K562 (cell line): ENCODE results near the gene GCGR. TPM values are rescaled to one million over a fixed set of nuclear protein-coding genes. Genes with fewer than 3 reads are reported as not detected.

Source experiments
- AFF4 ChIP-seq: sonication (generic); formaldehyde crosslinking; IDR thresholded peaks from 2 replicates; pipeline ENCODE4 v1.8.0; 2023; ENCODE audit warnings: mild to moderate bottlenecking, missing genetic modification reagents
- ARHGAP35 ChIP-seq: fragments of 450-650 bp; IDR thresholded peaks from 2 replicates; pipeline ENCODE4 v1.6.1; 2018; ENCODE audit not compliant: partially characterized antibody
- EWSR1 ChIP-seq: fragments of 450-650 bp; IDR thresholded peaks from 2 replicates; pipeline ENCODE4 v1.6.1; 2018; ENCODE audit warnings: borderline replicate concordance, mild to moderate bottlenecking, low read depth, moderate library complexity; ENCODE audit not compliant: partially characterized antibody
- FOXJ2 ChIP-seq: fragments of 200-800 bp; sonication (Bioruptor generic); IDR thresholded peaks from 2 replicates; pipeline ENCODE4 v1.6.1; 2016; ENCODE audit warnings: missing genetic modification characterization, missing compliant biosample characterization
- GABPA ChIP-seq: fragments of 200-800 bp; sonication (Bioruptor generic); conservative IDR thresholded peaks from 2 replicates; pipeline ENCODE4 v1.6.1; 2016; ENCODE audit warnings: low read depth, missing genetic modification characterization, missing compliant biosample characterization
- GATAD2A ChIP-seq: fragments of 450-650 bp; IDR thresholded peaks from 2 replicates; pipeline ENCODE4 v1.6.1; 2017
- MIER1 ChIP-seq: fragments of 450-650 bp; IDR thresholded peaks from 2 replicates; pipeline ENCODE4 v1.6.1; 2016; ENCODE audit warnings: antibody characterized with exemption, mild to moderate bottlenecking, low read depth
- NR2C1 ChIP-seq, 2 experiments: fragments of 450-650 bp; IDR thresholded peaks; 2 replicates each; pipeline ENCODE4 v1.6.1; 2017; ENCODE audit warnings: mild to moderate bottlenecking in 2 of 2, antibody characterized with exemption in 1 of 2, inconsistent platforms in 1 of 2, missing compliant biosample characterization in 1 of 2, missing genetic modification characterization in 1 of 2
- NR2C2 ChIP-seq, 2 experiments: fragments of 200-800 bp in 1 of 2; sonication (Bioruptor generic) in 1 of 2; sonication (generic) in 1 of 2; formaldehyde crosslinking in 1 of 2; IDR thresholded peaks; 2 replicates each; pipeline versions ENCODE4 v1.6.1 to v1.8.0; 2016 to 2022; ENCODE audit warnings: mild to moderate bottlenecking in 1 of 2, missing compliant biosample characterization in 1 of 2, missing genetic modification characterization in 1 of 2, missing genetic modification reagents in 1 of 2
- PML ChIP-seq: IDR thresholded peaks from 2 replicates; pipeline ENCODE4 v1.6.1; 2012; ENCODE audit warnings: low read length, inconsistent platforms
- POLR3A ChIP-seq: IDR thresholded peaks from 2 replicates; pipeline ENCODE4 v1.6.1; 2011; ENCODE audit warnings: borderline replicate concordance, mild to moderate bottlenecking, moderate library complexity; ENCODE audit not compliant: insufficient read length, insufficient read depth; ENCODE audit errors: extremely low read depth
- SNAPC5 ChIP-seq: fragments of 250-450 bp; sonication (Bioruptor Pico); IDR thresholded peaks from 2 replicates; pipeline ENCODE4 v1.8.0; 2021; ENCODE audit warnings: moderate library complexity, mild to moderate bottlenecking, inconsistent platforms
- SRSF1 ChIP-seq: fragments of 200-400 bp; formaldehyde crosslinking; IDR thresholded peaks from 2 replicates; pipeline ENCODE4 v1.6.1; 2017; ENCODE audit warnings: mild to moderate bottlenecking, low read depth, low read length, moderate library complexity
- SRSF3 ChIP-seq: fragments of 200-400 bp; formaldehyde crosslinking; IDR thresholded peaks from 2 replicates; pipeline ENCODE4 v1.6.1; 2016; ENCODE audit warnings: mild to moderate bottlenecking, low read length, moderate library complexity; ENCODE audit not compliant: insufficient read depth
- TFE3 ChIP-seq: fragments of 450-650 bp; formaldehyde crosslinking; IDR thresholded peaks from 2 replicates; pipeline ENCODE4 v1.4.0; 2020; ENCODE audit warnings: mild to moderate bottlenecking, mixed read lengths
- TOE1 ChIP-seq, 2 experiments: fragments of 450-650 bp in 1 of 2; sonication (generic) in 1 of 2; formaldehyde crosslinking in 1 of 2; IDR thresholded peaks; 2 replicates each; pipeline versions ENCODE4 v1.7.1 to v1.8.0; 2016 to 2022; ENCODE audit warnings: borderline replicate concordance in 2 of 2, mild to moderate bottlenecking in 2 of 2, antibody characterized with exemption in 1 of 2, inconsistent platforms in 1 of 2, low read depth in 1 of 2, missing genetic modification reagents in 1 of 2, moderate library complexity in 1 of 2
- YY1 ChIP-seq, 3 experiments: IDR thresholded peaks; 2 replicates each; pipeline ENCODE4 v1.6.1; 2011; ENCODE audit warnings: low read length in 2 of 3, mild to moderate bottlenecking in 2 of 3, moderate library complexity in 2 of 3, borderline replicate concordance in 1 of 3, control low read depth in 1 of 3, low read depth in 1 of 3; ENCODE audit not compliant: insufficient read depth in 3 of 3, insufficient replicate concordance in 2 of 3, control insufficient read depth in 1 of 3, insufficient read length in 1 of 3; ENCODE audit errors: extremely low read depth in 1 of 3
- ZNF263 ChIP-seq: sonication (generic); formaldehyde crosslinking; IDR thresholded peaks from 2 replicates; pipeline ENCODE4 v1.8.0; 2022; ENCODE audit warnings: mild to moderate bottlenecking, missing genetic modification reagents, borderline replicate concordance
- ZNF830 ChIP-seq: fragments of 250-450 bp; sonication (Bioruptor Pico); IDR thresholded peaks from 2 replicates; pipeline ENCODE4 v1.5.0; 2021; ENCODE audit warnings: mild to moderate bottlenecking
- polyA plus RNA-seq, 8 experiments: library from polyadenylated mRNA; depleted of rRNA in 4 of 8; stranded (reverse) in 5 of 8; unstranded in 3 of 8; fragments of >200 nt; fragmentation: Nextera tagmentation in 2 of 8; fragmentation: Illumina TruSeq in 1 of 8; extraction: Ambion mirVana in 2 of 8; extraction: Trizol in 1 of 8; gene quantifications; 2 replicates each; pipeline versions ENCODE4 v1.2.1 to v1.2.3, GENCODE V29; 2011 to 2014; ENCODE audit warnings: inconsistent platforms in 1 of 8, missing spikeins in 1 of 8
- total RNA-seq, 7 experiments: library from RNA; depleted of rRNA in 6 of 7; stranded (reverse); fragments of >200 nt in 6 of 7; fragmentation: Illumina TruSeq in 2 of 7; extraction: Trizol in 2 of 7; gene quantifications; 2 replicates each; pipeline versions ENCODE4 v1.2.1 to v1.2.3, GENCODE V29; 2011 to 2021; ENCODE audit warnings: low replicate concordance in 1 of 7

GCGR gene
- total and polyA plus RNA-seq, 9 of the 15 experiments (the other 6 are each of a cell fraction or from before 2014, with no cell fraction given) = not detected

- peak; percentile 74 for TF ChIP-seq NR2C1 (IDR thresholded peaks at IDR 0.05)
- TF ChIP-seq NR2C1 (tag; IDR thresholded peaks at IDR 0.05) = peak; percentile 78
- TF ChIP-seq GABPA (tag) = peak; percentile 96
- no peak for TF ChIP-seq MIER1
- TF ChIP-seq SRSF1 = no peak
- 0 out of 2 replicates have a peak, but pooled peaks have one; percentile 44 for TF ChIP-seq PML
- no peak for TF ChIP-seq ZNF263 (CRISPR knock-in tag)
- no peak for TF ChIP-seq POLR3A
- no peak for TF ChIP-seq ARHGAP35
- TF ChIP-seq SRSF3 = no peak
- TF ChIP-seq YY1 (IDR thresholded peaks at IDR 0.05; ENCODE audit: borderline replicate concordance in 1 of 3, control insufficient read depth in 1 of 3, extremely low read depth in 1 of 3, insufficient read depth in 3 of 3, insufficient read length in 1 of 3, insufficient replicate concordance in 2 of 3, low read depth in 1 of 3, low read length in 2 of 3) = peak in 2 of 3 experiments; percentile 21 to 57
- peak; percentile 98 for TF ChIP-seq TFE3 (CRISPR knock-in tag)
- TF ChIP-seq NR2C2 (CRISPR knock-in tag; IDR thresholded peaks at IDR 0.05) = peak; percentile 76
- peak; percentile 90 for TF ChIP-seq NR2C2 (tag; IDR thresholded peaks at IDR 0.05)
- no peak for TF ChIP-seq ZNF830 (CRISPR knock-in tag)
- TF ChIP-seq TOE1 (IDR thresholded peaks at IDR 0.05; ENCODE audit: borderline replicate concordance) = peak; percentile 91; the same call in 1 of the 2 replicates
- 0 out of 2 replicates have a peak, but pooled peaks have one; percentile 62 for TF ChIP-seq TOE1 (CRISPR knock-in tag; IDR thresholded peaks at IDR 0.05; ENCODE audit: borderline replicate concordance, low read depth)
- no peak for TF ChIP-seq GATAD2A
- TF ChIP-seq SNAPC5 (CRISPR knock-in tag) = no peak
- TF ChIP-seq EWSR1 = no peak
- no peak for TF ChIP-seq FOXJ2 (tag)
- TF ChIP-seq AFF4 (CRISPR knock-in tag) = peak; percentile 52; the same call in 1 of the 2 replicates
Observed at GRCh38 chr17:81833160-81833920, 29.4 kb downstream of the GCGR start, which contains the start of gene MCRIP1 (continued).
